SH-SY5Y (cell line): ENCODE data around the gene STEAP4.

Source experiments
- GATA2 ChIP-seq: IDR thresholded peaks from 2 replicates; pipeline ENCODE4 v1.6.1; 2011; ENCODE audit warnings: mild to moderate bottlenecking, low read depth, low read length
- GATA3 ChIP-seq: IDR thresholded peaks from 2 replicates; pipeline ENCODE4 v1.6.1; 2011; ENCODE audit warnings: low read depth, mild to moderate bottlenecking, low read length, moderate library complexity

DNA sequence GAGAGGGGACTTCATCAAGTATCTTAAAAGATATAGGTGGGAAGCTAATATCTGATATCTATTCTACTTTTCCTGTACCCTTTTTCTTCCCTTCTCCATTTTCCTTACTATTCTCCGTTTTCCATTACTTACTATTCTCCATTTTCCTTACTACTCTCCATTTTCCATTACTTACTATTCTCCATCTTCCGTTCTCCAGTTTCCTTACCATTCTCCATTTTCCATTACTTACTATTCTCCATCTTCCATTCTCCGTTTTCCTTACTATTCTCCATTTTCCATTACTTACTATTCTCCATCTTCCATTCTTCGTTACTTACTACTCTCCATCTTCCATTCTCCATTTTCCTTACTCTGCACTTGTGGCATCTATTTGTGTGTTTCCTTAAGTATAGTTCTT is 39.3 kb downstream of the STEAP4 start:
- TF ChIP-seq GATA3 (no peak), GATA2 (no peak)
